GM23338 (cell line): ENCODE results near the gene GLDC. TPM values are rescaled to one million over a fixed set of nuclear protein-coding genes. Genes with fewer than 3 reads are reported as not detected.

Experiments used
- ATAC-seq: fragments of 200-7000 bp; cut with Tn5 transposase; 3 replicates; pipeline ENCODE4 v1.9.1; 2020
- DNase-seq: peaks from one replicate; pipeline ENCODE4 v3.0.0-alpha.2; 2015; ENCODE audit warnings: low spot score
- H2AFZ ChIP-seq: fragments of 200-600 bp; sonication (generic); 2 replicates; pipeline ENCODE4 v1.8.0; 2016; ENCODE audit warnings: antibody characterized with exemption, mild to moderate bottlenecking, moderate library complexity
- H3F3A ChIP-seq: fragments of 200-600 bp; sonication (generic); replicated peaks from 2 replicates; pipeline ENCODE4 v1.8.0; 2017; ENCODE audit warnings: antibody characterized with exemption, mixed run types, low read depth
- H3K27ac ChIP-seq: fragments of 200-600 bp; sonication (generic); 2 replicates; pipeline ENCODE4 v1.6.1; 2016; ENCODE audit warnings: low read depth
- H3K27me3 ChIP-seq: fragments of 200-600 bp; sonication (generic); 2 replicates; pipeline ENCODE4 v1.8.0; 2016; ENCODE audit warnings: mild to moderate bottlenecking, mixed run types, moderate library complexity; ENCODE audit not compliant: insufficient read depth
- H3K36me3 ChIP-seq: fragments of 200-600 bp; sonication (generic); 2 replicates; pipeline ENCODE4 v1.8.0; 2016; ENCODE audit warnings: mild to moderate bottlenecking; ENCODE audit not compliant: insufficient read depth
- H3K4me1 ChIP-seq: fragments of 200-600 bp; sonication (generic); 2 replicates; pipeline ENCODE4 v1.8.0; 2016; ENCODE audit warnings: mild to moderate bottlenecking, moderate library complexity; ENCODE audit not compliant: insufficient read depth
- H3K4me2 ChIP-seq: fragments of 200-600 bp; sonication (generic); 2 replicates; pipeline ENCODE4 v1.7.1; 2017; ENCODE audit warnings: mixed run types
- H3K4me3 ChIP-seq: fragments of 200-600 bp; sonication (generic); 2 replicates; pipeline ENCODE4 v1.6.1; 2016; ENCODE audit warnings: mixed run types
- H3K79me2 ChIP-seq: fragments of 200-600 bp; sonication (generic); replicated peaks from 2 replicates; pipeline ENCODE4 v1.8.0; 2017; ENCODE audit warnings: mild to moderate bottlenecking; ENCODE audit not compliant: insufficient read depth
- H3K9me2 ChIP-seq: fragments of 200-600 bp; sonication (generic); 2 replicates; pipeline ENCODE4 v1.8.0; 2017; ENCODE audit not compliant: insufficient read depth
- H4K20me1 ChIP-seq: fragments of 200-600 bp; sonication (generic); replicated peaks from 2 replicates; pipeline ENCODE4 v1.8.0; 2017; ENCODE audit warnings: mild to moderate bottlenecking; ENCODE audit not compliant: insufficient read depth
- H3K27ac Mint-ChIP-seq: 2 replicates; pipeline ENCODE4 v1.8.0; 2020; ENCODE audit warnings: inconsistent platforms, mild to moderate bottlenecking, moderate library complexity, mixed read lengths
- H3K27me3 Mint-ChIP-seq: 3 replicates; pipeline ENCODE4 v1.8.0; 2022; ENCODE audit warnings: low read depth, mild to moderate bottlenecking, moderate library complexity, mixed read lengths, inconsistent platforms; ENCODE audit not compliant: insufficient read depth, poor library complexity
- H3K36me3 Mint-ChIP-seq: 3 replicates; pipeline ENCODE4 v1.8.0; 2021; ENCODE audit warnings: low read depth, mild to moderate bottlenecking, inconsistent platforms, moderate library complexity, mixed read lengths
- H3K4me1 Mint-ChIP-seq: 3 replicates; pipeline ENCODE4 v1.8.0; 2020; ENCODE audit warnings: mild to moderate bottlenecking, inconsistent platforms, mixed read lengths
- H3K4me3 Mint-ChIP-seq: 3 replicates; pipeline ENCODE4 v1.8.0; 2021; ENCODE audit warnings: moderate library complexity, mild to moderate bottlenecking, inconsistent platforms, mixed read lengths
- H3K9me3 Mint-ChIP-seq: 3 replicates; pipeline ENCODE4 v1.8.0; 2020; ENCODE audit warnings: moderate library complexity, mild to moderate bottlenecking, inconsistent platforms, mixed read lengths
- CREB1 ChIP-seq: fragments of 250-450 bp; sonication (Bioruptor Pico); IDR thresholded peaks from 2 replicates; pipeline ENCODE4 v1.5.0; 2020; ENCODE audit warnings: low read depth, mild to moderate bottlenecking, moderate library complexity
- EZH2 ChIP-seq: fragments of 200-600 bp; sonication (generic); IDR thresholded peaks from one replicate; pipeline ENCODE4 v1.8.0; 2017; ENCODE audit warnings: antibody characterized with exemption, mild to moderate bottlenecking, low read depth; ENCODE audit not compliant: unreplicated experiment
- EZH2phosphoT487 ChIP-seq: fragments of 200-600 bp; sonication (generic); IDR thresholded peaks from one replicate; pipeline ENCODE4 v1.8.1; 2018; ENCODE audit warnings: antibody characterized with exemption; ENCODE audit not compliant: unreplicated experiment
- JUNB ChIP-seq: IDR thresholded peaks from one replicate; pipeline ENCODE4 v1.6.1; 2016; ENCODE audit warnings: antibody characterized with exemption; ENCODE audit not compliant: unreplicated experiment
- NANOG ChIP-seq: IDR thresholded peaks from 2 replicates; pipeline ENCODE4 v1.6.1; 2016; ENCODE audit warnings: antibody characterized with exemption, borderline replicate concordance
- POLR2AphosphoS5 ChIP-seq: IDR thresholded peaks from 2 replicates; pipeline ENCODE4 v1.6.1; 2016; ENCODE audit warnings: antibody characterized with exemption, low read depth
- STAT1 ChIP-seq: IDR thresholded peaks from one replicate; pipeline ENCODE4 v1.6.1; 2016; ENCODE audit warnings: antibody characterized with exemption; ENCODE audit not compliant: unreplicated experiment
- ZNF114 ChIP-seq: fragments of 250-450 bp; sonication (Bioruptor Pico); IDR thresholded peaks from 2 replicates; pipeline ENCODE4 v1.5.0; 2020; ENCODE audit warnings: mild to moderate bottlenecking, moderate library complexity
- ZNF331 ChIP-seq: fragments of 250-450 bp; sonication (Bioruptor Pico); IDR thresholded peaks from 2 replicates; pipeline ENCODE4 v1.5.0; 2020; ENCODE audit warnings: low read depth, mild to moderate bottlenecking, moderate library complexity
- polyA plus RNA-seq: library from polyadenylated mRNA; unstranded; fragments of >200 nt; fragmentation: Nextera tagmentation; extraction: Ambion mirVana; gene quantifications from 2 replicates; pipeline ENCODE4 v1.2.1, GENCODE V29; 2016
- total RNA-seq: library from RNA; depleted of rRNA; stranded (reverse); fragments of >200 nt; shearing (Covaris generic); gene quantifications from 2 replicates; pipeline ENCODE4 v1.2.3, GENCODE V29; 2014
- TF ChIP-seq, protein P1 (sequence below): IDR thresholded peaks from 2 replicates; pipeline ENCODE4 v1.6.1; 2016; ENCODE audit warnings: antibody characterized with exemption
- TF ChIP-seq, protein P2 (sequence below): IDR thresholded peaks from one replicate; pipeline ENCODE4 v1.6.1; 2018; ENCODE audit warnings: antibody characterized with exemption; ENCODE audit not compliant: unreplicated experiment

Gene GLDC
- total and polyA plus RNA-seq, 2 experiments from 2014 or later = 63.5 to 139 TPM

DNA sequence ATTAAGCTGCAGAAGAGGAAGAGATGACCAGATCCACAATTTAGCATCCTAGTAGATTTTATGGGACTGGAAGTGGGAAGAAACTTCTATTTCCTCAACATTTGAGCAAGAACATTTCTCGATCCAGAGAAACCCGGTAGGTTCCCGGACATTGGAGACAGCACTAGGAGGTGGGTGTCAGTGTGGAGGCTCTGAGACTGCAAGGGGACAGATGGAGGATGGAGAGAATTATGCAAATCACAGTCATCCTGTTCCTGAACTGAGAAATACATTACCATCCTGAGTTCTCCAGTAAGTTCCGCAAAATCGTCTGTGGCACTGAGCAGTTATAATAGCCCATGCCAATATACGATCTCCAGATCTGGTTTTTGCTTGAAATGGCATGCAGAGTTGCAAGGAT lies 25.6 kb downstream of the GLDC start:
- peaks cover 12% of the 10 kb centered on the region for H3K4me1 Mint-ChIP-seq
- H3K36me3 ChIP-seq = peaks cover 20% of the 10 kb centered on the region; the same call in 1 of the 2 replicates
- H3K4me2 ChIP-seq = no peak overlapping the region
- H3K9me2 ChIP-seq = no peaks in the 10 kb centered on the region; the same call in 1 of the 2 replicates
- no peak overlapping the region for H2AFZ ChIP-seq
- 0 out of 2 replicates have a peak, but pooled peaks cover 3% of the 10 kb centered on the region for H3F3A ChIP-seq
- no peak overlapping the region for H3K27ac Mint-ChIP-seq
- peaks cover 11% of the 10 kb centered on the region; the same call in 1 of the 2 replicates for H4K20me1 ChIP-seq
- H3K9me3 Mint-ChIP-seq = peaks cover 14% of the 10 kb centered on the region
- TF ChIP-seq ZNF331 (CRISPR knock-in tag) = no peak
- no peak for TF ChIP-seq STAT1
- no peak for TF ChIP-seq EZH2
- TF ChIP-seq, protein P1, sequence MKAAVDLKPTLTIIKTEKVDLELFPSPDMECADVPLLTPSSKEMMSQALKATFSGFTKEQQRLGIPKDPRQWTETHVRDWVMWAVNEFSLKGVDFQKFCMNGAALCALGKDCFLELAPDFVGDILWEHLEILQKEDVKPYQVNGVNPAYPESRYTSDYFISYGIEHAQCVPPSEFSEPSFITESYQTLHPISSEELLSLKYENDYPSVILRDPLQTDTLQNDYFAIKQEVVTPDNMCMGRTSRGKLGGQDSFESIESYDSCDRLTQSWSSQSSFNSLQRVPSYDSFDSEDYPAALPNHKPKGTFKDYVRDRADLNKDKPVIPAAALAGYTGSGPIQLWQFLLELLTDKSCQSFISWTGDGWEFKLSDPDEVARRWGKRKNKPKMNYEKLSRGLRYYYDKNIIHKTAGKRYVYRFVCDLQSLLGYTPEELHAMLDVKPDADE = no peak
- TF ChIP-seq POLR2AphosphoS5 = no peak
- peaks cover 3% of the 10 kb centered on the region for H3K27me3 Mint-ChIP-seq
- no peak overlapping the region for H3K27ac ChIP-seq
- no peak overlapping the region for H3K4me3 Mint-ChIP-seq
- ATAC-seq (no peak), DNase-seq (no peak)
- H3K27me3 ChIP-seq = no peaks in the 10 kb centered on the region
- peaks cover 65% of the 10 kb centered on the region for H3K36me3 Mint-ChIP-seq
- H3K4me1 ChIP-seq = peaks cover 15% of the 10 kb centered on the region
- no peak overlapping the region for H3K4me3 ChIP-seq
- H3K79me2 ChIP-seq = peaks cover 28% of the 10 kb centered on the region

DNA sequence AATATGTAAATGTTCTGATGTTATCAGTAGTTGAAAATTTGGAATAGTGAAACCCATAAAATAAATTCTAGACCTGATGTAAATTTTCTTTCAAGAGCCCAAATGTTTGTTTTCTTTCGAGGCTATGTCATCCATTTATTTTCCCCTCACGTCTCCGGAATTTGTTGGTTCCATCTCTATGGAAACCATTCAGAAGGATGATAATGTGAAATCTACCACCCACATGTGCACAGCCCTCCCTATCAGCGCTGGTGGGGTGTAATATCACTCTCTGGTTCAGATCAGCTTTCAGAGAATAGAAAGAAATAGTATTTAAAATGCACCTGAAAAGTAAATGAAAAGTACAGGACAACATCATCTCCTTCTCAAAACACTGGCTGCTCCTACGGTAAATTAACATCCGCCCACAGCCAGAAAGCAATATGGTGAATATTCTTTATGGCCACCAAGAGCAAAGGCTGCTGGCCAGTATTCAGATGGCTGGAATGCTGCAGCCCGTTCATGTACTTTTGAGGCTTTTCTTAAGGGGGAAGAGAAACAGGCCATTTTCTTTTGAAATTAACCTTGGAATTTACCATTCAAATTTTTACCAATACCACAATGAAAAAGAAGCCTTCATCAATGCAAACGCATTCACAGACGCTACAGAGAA lies 28.5 kb downstream of the GLDC start:
- Histone ChIP-seq H3K4me2 (no peak overlapping the region), H4K20me1 (peaks cover 14% of the 10 kb centered on the region), H2AFZ (no peak overlapping the region), H3K4me1 (peaks cover 15% of the 10 kb centered on the region), H3K4me3 (no peak overlapping the region), H3K27ac (peak overlapping the region; percentile 45; the same call in 1 of the 2 replicates), H3K79me2 (peaks cover 12% of the 10 kb centered on the region), H3K36me3 (peaks cover 27% of the 10 kb centered on the region), H3K27me3 (no peaks in the 10 kb centered on the region), H3F3A (no peaks in the 10 kb centered on the region), H3K9me2 (no peaks in the 10 kb centered on the region)
- peaks cover 45% of the 10 kb centered on the region for H3K36me3 Mint-ChIP-seq
- DNase-seq (no peak), ATAC-seq (no peak)
- peaks cover 5% of the 10 kb centered on the region for H3K9me3 Mint-ChIP-seq
- peaks cover 12% of the 10 kb centered on the region for H3K4me1 Mint-ChIP-seq
- H3K27ac Mint-ChIP-seq = peak overlapping the region; percentile 14; the same call in 1 of the 2 replicates
- TF ChIP-seq ZNF331 (CRISPR knock-in tag) (no peak), STAT1 (no peak), NANOG (no peak), ZNF114 (CRISPR knock-in tag) (no peak), JUNB (no peak), POLR2AphosphoS5 (no peak), CREB1 (CRISPR knock-in tag) (no peak), EZH2phosphoT487 (no peak)
- TF ChIP-seq, protein P2, sequence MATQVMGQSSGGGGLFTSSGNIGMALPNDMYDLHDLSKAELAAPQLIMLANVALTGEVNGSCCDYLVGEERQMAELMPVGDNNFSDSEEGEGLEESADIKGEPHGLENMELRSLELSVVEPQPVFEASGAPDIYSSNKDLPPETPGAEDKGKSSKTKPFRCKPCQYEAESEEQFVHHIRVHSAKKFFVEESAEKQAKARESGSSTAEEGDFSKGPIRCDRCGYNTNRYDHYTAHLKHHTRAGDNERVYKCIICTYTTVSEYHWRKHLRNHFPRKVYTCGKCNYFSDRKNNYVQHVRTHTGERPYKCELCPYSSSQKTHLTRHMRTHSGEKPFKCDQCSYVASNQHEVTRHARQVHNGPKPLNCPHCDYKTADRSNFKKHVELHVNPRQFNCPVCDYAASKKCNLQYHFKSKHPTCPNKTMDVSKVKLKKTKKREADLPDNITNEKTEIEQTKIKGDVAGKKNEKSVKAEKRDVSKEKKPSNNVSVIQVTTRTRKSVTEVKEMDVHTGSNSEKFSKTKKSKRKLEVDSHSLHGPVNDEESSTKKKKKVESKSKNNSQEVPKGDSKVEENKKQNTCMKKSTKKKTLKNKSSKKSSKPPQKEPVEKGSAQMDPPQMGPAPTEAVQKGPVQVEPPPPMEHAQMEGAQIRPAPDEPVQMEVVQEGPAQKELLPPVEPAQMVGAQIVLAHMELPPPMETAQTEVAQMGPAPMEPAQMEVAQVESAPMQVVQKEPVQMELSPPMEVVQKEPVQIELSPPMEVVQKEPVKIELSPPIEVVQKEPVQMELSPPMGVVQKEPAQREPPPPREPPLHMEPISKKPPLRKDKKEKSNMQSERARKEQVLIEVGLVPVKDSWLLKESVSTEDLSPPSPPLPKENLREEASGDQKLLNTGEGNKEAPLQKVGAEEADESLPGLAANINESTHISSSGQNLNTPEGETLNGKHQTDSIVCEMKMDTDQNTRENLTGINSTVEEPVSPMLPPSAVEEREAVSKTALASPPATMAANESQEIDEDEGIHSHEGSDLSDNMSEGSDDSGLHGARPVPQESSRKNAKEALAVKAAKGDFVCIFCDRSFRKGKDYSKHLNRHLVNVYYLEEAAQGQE = no peak
- TF ChIP-seq, protein P1 = no peak
- no peak overlapping the region for H3K4me3 Mint-ChIP-seq
- peaks cover 2% of the 10 kb centered on the region for H3K27me3 Mint-ChIP-seq
